ENCODE data around the gene ZFP3.
A peak's percentile ranks its signal among the peaks of the same experiment; 100 is the strongest.

Gene ZFP3

GRCh38 chr17:5077781-5078105 is 524 bp upstream of the ZFP3 start:
- H3K36me3 ChIP-seq (ENCODE audit: low read depth) = no peaks in the 10 kb centered on the region
- H3K27me3 ChIP-seq (ENCODE audit: insufficient read depth, poor library complexity, severe bottlenecking) = no peaks in the 10 kb centered on the region
- no peak for TF ChIP-seq CTCF (IDR thresholded peaks at IDR 0.05; ENCODE audit: poor library complexity, severe bottlenecking)
- H3K4me1 ChIP-seq (ENCODE audit: insufficient read depth, poor library complexity, severe bottlenecking) = no peaks in the 10 kb centered on the region
- ATAC-seq (ENCODE audit: low read depth) = no peak; the same call in 2 of the 3 replicates
- H3K9me3 ChIP-seq (ENCODE audit: severe bottlenecking) = no peaks in the 10 kb centered on the region
- H3K27ac ChIP-seq (ENCODE audit: poor library complexity, severe bottlenecking) = peak overlapping the region; percentile 4
- DNase-seq (ENCODE audit: low spot score) = no peak
- peak overlapping the region; percentile 47 for H3K4me3 ChIP-seq (ENCODE audit: severe bottlenecking)

GRCh38 chr17:5080591-5080990 is 2.3 kb downstream of the ZFP3 start:
- DNase-seq (ENCODE audit: low spot score) (no peak), ATAC-seq (ENCODE audit: low read depth) (no peak)
- Histone ChIP-seq H3K36me3 (ENCODE audit: low read depth) (no peaks in the 10 kb centered on the region), H3K27me3 (ENCODE audit: insufficient read depth, poor library complexity, severe bottlenecking) (no peaks in the 10 kb centered on the region), H3K9me3 (ENCODE audit: severe bottlenecking) (no peaks in the 10 kb centered on the region), H3K27ac (ENCODE audit: poor library complexity, severe bottlenecking) (no peak overlapping the region), H3K4me1 (ENCODE audit: insufficient read depth, poor library complexity, severe bottlenecking) (no peaks in the 10 kb centered on the region), H3K4me3 (ENCODE audit: severe bottlenecking) (no peak overlapping the region)
- no peak for TF ChIP-seq CTCF (IDR thresholded peaks at IDR 0.05; ENCODE audit: poor library complexity, severe bottlenecking)

GRCh38 chr17:5092218-5093010 is 14.1 kb downstream of the ZFP3 start:
- TF ChIP-seq CTCF (IDR thresholded peaks at IDR 0.05; ENCODE audit: poor library complexity, severe bottlenecking) = no peak
- ATAC-seq (ENCODE audit: low read depth) (no peak), DNase-seq (ENCODE audit: low spot score) (no peak)
- Histone ChIP-seq H3K27ac (ENCODE audit: poor library complexity, severe bottlenecking) (no peak overlapping the region), H3K4me3 (ENCODE audit: severe bottlenecking) (no peak overlapping the region), H3K9me3 (ENCODE audit: severe bottlenecking) (peaks cover 48% of the 10 kb centered on the region), H3K27me3 (ENCODE audit: insufficient read depth, poor library complexity, severe bottlenecking) (peaks cover 4% of the 10 kb centered on the region), H3K4me1 (ENCODE audit: insufficient read depth, poor library complexity, severe bottlenecking) (no peaks in the 10 kb centered on the region), H3K36me3 (ENCODE audit: low read depth) (peaks cover 26% of the 10 kb centered on the region; the same call in 1 of the 2 replicates)

- ATAC-seq (ENCODE audit: low read depth) (no peak), DNase-seq (ENCODE audit: low spot score) (no peak)
- TF ChIP-seq CTCF (IDR thresholded peaks at IDR 0.05; ENCODE audit: poor library complexity, severe bottlenecking) = no peak
- 0 out of 2 replicates have a peak, but pooled peaks cover 4% of the 10 kb centered on the region for H3K36me3 ChIP-seq (ENCODE audit: low read depth)
- H3K27me3 ChIP-seq (ENCODE audit: insufficient read depth, poor library complexity, severe bottlenecking) = peaks cover 4% of the 10 kb centered on the region
- H3K4me1 ChIP-seq (ENCODE audit: insufficient read depth, poor library complexity, severe bottlenecking) = no peaks in the 10 kb centered on the region
- H3K9me3 ChIP-seq (ENCODE audit: severe bottlenecking) = peaks cover 40% of the 10 kb centered on the region
- no peak overlapping the region for H3K27ac ChIP-seq (ENCODE audit: poor library complexity, severe bottlenecking)
- no peak overlapping the region for H3K4me3 ChIP-seq (ENCODE audit: severe bottlenecking)
These were observed 18.4 kb downstream of the ZFP3 start for GRCh38 chr17:5096731-5097100.

- TF ChIP-seq CTCF (IDR thresholded peaks at IDR 0.05; ENCODE audit: poor library complexity, severe bottlenecking) = no peak
- Histone ChIP-seq H3K27me3 (ENCODE audit: insufficient read depth, poor library complexity, severe bottlenecking) (peaks cover 4% of the 10 kb centered on the region), H3K4me1 (ENCODE audit: insufficient read depth, poor library complexity, severe bottlenecking) (no peaks in the 10 kb centered on the region), H3K9me3 (ENCODE audit: severe bottlenecking) (peaks cover 37% of the 10 kb centered on the region), H3K36me3 (ENCODE audit: low read depth) (no peaks in the 10 kb centered on the region), H3K4me3 (ENCODE audit: severe bottlenecking) (no peak overlapping the region), H3K27ac (ENCODE audit: poor library complexity, severe bottlenecking) (no peak overlapping the region)
- ATAC-seq (ENCODE audit: low read depth) (no peak), DNase-seq (ENCODE audit: low spot score) (no peak)
These were observed 19.0 kb downstream of the ZFP3 start for GRCh38 chr17:5097101-5097834.

Data from RWPE2 (cell line).